ENCODE data around the gene GPR35.

GRCh38 chr2:240647503-240648154, 22.3 kb downstream of the GPR35 start:
- TF ChIP-seq POLR2AphosphoS5 (IDR thresholded peaks at IDR 0.05) (no peak), CTCF (IDR thresholded peaks at IDR 0.05) (no peak)
